Measurements from ENCODE around the gene ENTPD5. TPM values are rescaled to one million over a fixed set of nuclear protein-coding genes. Genes with fewer than 3 reads are reported as not detected.
"Not testable (repeated sequence)": the region's sequence is repeated elsewhere in the genome, so short reads cannot be mapped to it uniquely, and the experiment has no call there.

Gene ENTPD5
- polyA plus RNA-seq, 1 of the 3 experiments (the other 2 are of a cell fraction): 5.5 TPM

GRCh38 chr14:73935666-73936065, 83.4 kb downstream of the ENTPD5 start:
- peaks cover 38 to 57% of the 10 kb centered on the region in 2 experiments for H3K36me3 ChIP-seq (replicated peaks in 1 of 2; ENCODE audit: control insufficient read depth in 1 of 2, insufficient read depth in 2 of 2, low read length in 1 of 2)
- H3K9me2 ChIP-seq: no peaks in the 10 kb centered on the region
- DNase-seq: peak; percentile 51
- H3K9me3 ChIP-seq: no peaks in the 10 kb centered on the region
- H3K4me2 ChIP-seq: no peak overlapping the region
- H3K4me3 ChIP-seq (ENCODE audit: low read depth in 2 of 2, low read length in 1 of 2): no peak overlapping the region
- H3K9ac ChIP-seq: no peak overlapping the region
- WGBS (ENCODE audit: low lambda C conversion rate): 71% methylated on average over 2 of the region's 2 CpGs
- peaks cover 11% of the 10 kb centered on the region for H3F3A ChIP-seq (replicated peaks; ENCODE audit: insufficient read depth)
- H2AFZ ChIP-seq (ENCODE audit: low read depth): no peak overlapping the region
- ChIA-PET POLR2A (no interaction called here), CTCF (interaction anchor here (0.6 to 2.1 kb wide), 7 partner anchors 12 to 218 kb away, joined by 3 to 7 read pairs (median 4); partner anchors contain the start of genes COQ6 and FAM161B)
- H4K20me1 ChIP-seq (ENCODE audit: insufficient read depth): no peaks in the 10 kb centered on the region
- no peaks in the 10 kb centered on the region for H3K79me2 ChIP-seq (ENCODE audit: insufficient read depth)
- no peak overlapping the region for H3K27ac ChIP-seq (ENCODE audit: low read depth in 2 of 2, low read length in 1 of 2)
- H3K27me3 ChIP-seq (ENCODE audit: insufficient read depth): no peaks in the 10 kb centered on the region
- no peaks in the 10 kb centered on the region; a peak in 1 of 4 replicates for H3K4me1 ChIP-seq (ENCODE audit: control insufficient read depth in 1 of 2, insufficient read depth in 2 of 2, low read depth in 1 of 2, low read length in 1 of 2)
- TF ChIP-seq RAD21 (IDR thresholded peaks at IDR 0.05; ENCODE audit: low read length) (0 out of 2 replicates have a peak, but pooled peaks have one; percentile 17), CTCF (IDR thresholded peaks at IDR 0.05) (peak; percentile 46), ELF1 (IDR thresholded peaks at IDR 0.05) (no peak)

- Histone ChIP-seq H3K4me3 (ENCODE audit: low read depth in 2 of 2, low read length in 1 of 2) (no peak overlapping the region), H3F3A (replicated peaks; ENCODE audit: insufficient read depth) (peaks cover 4% of the 10 kb centered on the region), H3K9me3 (no peaks in the 10 kb centered on the region), H3K9ac (no peak overlapping the region), H4K20me1 (ENCODE audit: insufficient read depth) (no peaks in the 10 kb centered on the region), H3K4me1 (ENCODE audit: control insufficient read depth in 1 of 2, insufficient read depth in 2 of 2, low read depth in 1 of 2, low read length in 1 of 2) (no peaks in the 10 kb centered on the region), H2AFZ (ENCODE audit: low read depth) (no peak overlapping the region), H3K27ac (ENCODE audit: low read depth in 2 of 2, low read length in 1 of 2) (no peak overlapping the region), H3K79me2 (ENCODE audit: insufficient read depth) (peaks cover 11% of the 10 kb centered on the region; the same call in 1 of the 2 replicates), H3K36me3 (replicated peaks in 1 of 2; ENCODE audit: control insufficient read depth in 1 of 2, insufficient read depth in 2 of 2, low read length in 1 of 2) (peaks cover 66 to 73% of the 10 kb centered on the region in 2 experiments), H3K9me2 (no peaks in the 10 kb centered on the region), H3K4me2 (no peak overlapping the region), H3K27me3 (ENCODE audit: insufficient read depth) (no peaks in the 10 kb centered on the region)
- 97% methylated on average over 5 of the region's 5 CpGs for WGBS (ENCODE audit: low lambda C conversion rate)
- no peak for TF ChIP-seq MXI1 (IDR thresholded peaks at IDR 0.05; ENCODE audit: low read depth, low read length)
- ChIA-PET POLR2A (no interaction called here), CTCF (no interaction called here)
- DNase-seq: no peak
Measured at GRCh38 chr14:73924337-73924736, 94.8 kb downstream of the ENTPD5 start.

GRCh38 chr14:73919457-73919856, 99.6 kb downstream of the ENTPD5 start:
- H3K79me2 ChIP-seq (ENCODE audit: insufficient read depth): peaks cover 42% of the 10 kb centered on the region
- not testable (repeated sequence) for H2AFZ ChIP-seq (ENCODE audit: low read depth)

More at GRCh38 chr14:73919457-73919856, 99.6 kb downstream of the ENTPD5 start:
- DNase-seq; H3K27ac ChIP-seq (ENCODE audit: low read depth in 2 of 2, low read length in 1 of 2); H3K9ac ChIP-seq; H3K27me3 ChIP-seq (ENCODE audit: insufficient read depth); H3K9me2 ChIP-seq; POLR2A ChIA-PET; H4K20me1 ChIP-seq (ENCODE audit: insufficient read depth); H3F3A ChIP-seq (replicated peaks; ENCODE audit: insufficient read depth); H3K9me3 ChIP-seq; H3K4me3 ChIP-seq (ENCODE audit: low read depth in 2 of 2, low read length in 1 of 2); H3K4me2 ChIP-seq; H3K4me1 ChIP-seq (ENCODE audit: control insufficient read depth in 1 of 2, insufficient read depth in 2 of 2, low read depth in 1 of 2, low read length in 1 of 2): not testable (repeated sequence)
- 92% methylated on average over 2 of the region's 2 CpGs for WGBS (ENCODE audit: low lambda C conversion rate)
- CTCF ChIA-PET: interaction anchor here (0.7 kb wide), 1 partner anchor 85 kb away, joined by 3 read pairs; no protein-coding TSS in a partner anchor
- peaks cover 49 to 77% of the 10 kb centered on the region in 2 experiments for H3K36me3 ChIP-seq (replicated peaks in 1 of 2; ENCODE audit: control insufficient read depth in 1 of 2, insufficient read depth in 2 of 2, low read length in 1 of 2)
